ENCODE measurements around the gene RABGAP1L. TPM values are rescaled to one million over a fixed set of nuclear protein-coding genes. Genes with fewer than 3 reads are reported as not detected.

Gene RABGAP1L
- total RNA-seq, 2 experiments from 2014 or later = 98.1 to 158 TPM

DNA sequence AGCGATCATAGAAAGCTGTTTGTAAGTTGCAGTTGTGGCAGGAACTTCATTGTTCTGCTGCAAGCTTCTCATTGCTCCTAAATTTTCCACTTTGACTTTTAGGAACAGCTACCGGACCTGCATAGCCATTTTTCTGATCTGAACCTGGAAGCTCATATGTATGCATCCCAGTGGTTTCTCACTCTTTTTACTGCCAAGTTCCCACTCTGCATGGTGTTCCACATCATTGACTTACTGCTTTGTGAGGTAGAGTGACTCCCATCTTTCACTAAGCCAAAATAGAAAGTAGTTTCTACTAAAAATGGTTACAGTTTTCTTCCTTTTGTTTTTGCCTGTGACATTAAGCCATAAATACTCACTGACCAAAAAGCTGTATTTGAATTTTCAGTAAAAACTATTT is 542.7 kb downstream of the RABGAP1L start:
- no TSS peak for BruUV-seq (replicated peaks)
- no peak for DNase-seq (ENCODE audit: low spot score)
- H3K4me2 ChIP-seq (ENCODE audit: low read length) = no peak overlapping the region
- intact Hi-C loops (cut with micrococcal nuclease; ENCODE audit: unreplicated experiment) = no loop called here
- H3K79me2 ChIP-seq (ENCODE audit: insufficient read depth, low read depth, low read length) = no peaks in the 10 kb centered on the region
- H3K4me3 ChIP-seq (ENCODE audit: low read depth, low read length, poor library complexity, severe bottlenecking) = no peak overlapping the region
- no peak overlapping the region for H3K27ac ChIP-seq (ENCODE audit: low read depth, low read length, poor library complexity, severe bottlenecking)
- H2AFZ ChIP-seq (ENCODE audit: low read length) = no peak overlapping the region
- peaks cover 5% of the 10 kb centered on the region; the same call in 1 of the 2 replicates for H3K36me3 ChIP-seq (ENCODE audit: insufficient read depth, low read length)
- ChIA-PET CTCF (ENCODE audit: unreplicated experiment) (no interaction called here), POLR2A (interaction anchor here (0.7 kb wide), 1 partner anchor 49 kb away, joined by 3 read pairs; no protein-coding TSS in a partner anchor)
- H3K9me3 ChIP-seq (ENCODE audit: low read length) = no peaks in the 10 kb centered on the region
- no peak for TF ChIP-seq EZH2phosphoT487 (IDR thresholded peaks at IDR 0.05; ENCODE audit: borderline replicate concordance, low read depth, low read length)
- TF ChIP-seq, protein P1, sequence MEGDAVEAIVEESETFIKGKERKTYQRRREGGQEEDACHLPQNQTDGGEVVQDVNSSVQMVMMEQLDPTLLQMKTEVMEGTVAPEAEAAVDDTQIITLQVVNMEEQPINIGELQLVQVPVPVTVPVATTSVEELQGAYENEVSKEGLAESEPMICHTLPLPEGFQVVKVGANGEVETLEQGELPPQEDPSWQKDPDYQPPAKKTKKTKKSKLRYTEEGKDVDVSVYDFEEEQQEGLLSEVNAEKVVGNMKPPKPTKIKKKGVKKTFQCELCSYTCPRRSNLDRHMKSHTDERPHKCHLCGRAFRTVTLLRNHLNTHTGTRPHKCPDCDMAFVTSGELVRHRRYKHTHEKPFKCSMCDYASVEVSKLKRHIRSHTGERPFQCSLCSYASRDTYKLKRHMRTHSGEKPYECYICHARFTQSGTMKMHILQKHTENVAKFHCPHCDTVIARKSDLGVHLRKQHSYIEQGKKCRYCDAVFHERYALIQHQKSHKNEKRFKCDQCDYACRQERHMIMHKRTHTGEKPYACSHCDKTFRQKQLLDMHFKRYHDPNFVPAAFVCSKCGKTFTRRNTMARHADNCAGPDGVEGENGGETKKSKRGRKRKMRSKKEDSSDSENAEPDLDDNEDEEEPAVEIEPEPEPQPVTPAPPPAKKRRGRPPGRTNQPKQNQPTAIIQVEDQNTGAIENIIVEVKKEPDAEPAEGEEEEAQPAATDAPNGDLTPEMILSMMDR (conservative IDR thresholded peaks at IDR 0.05; ENCODE audit: low read length) = no peak
- no peaks in the 10 kb centered on the region for H3K4me1 ChIP-seq (ENCODE audit: insufficient read depth, low read length, poor library complexity, severe bottlenecking)
- no peaks in the 10 kb centered on the region for H3K9me2 ChIP-seq (ENCODE audit: insufficient read depth, low read length)
- no peaks in the 10 kb centered on the region for H4K20me1 ChIP-seq (ENCODE audit: insufficient read depth, low read length)

DNA sequence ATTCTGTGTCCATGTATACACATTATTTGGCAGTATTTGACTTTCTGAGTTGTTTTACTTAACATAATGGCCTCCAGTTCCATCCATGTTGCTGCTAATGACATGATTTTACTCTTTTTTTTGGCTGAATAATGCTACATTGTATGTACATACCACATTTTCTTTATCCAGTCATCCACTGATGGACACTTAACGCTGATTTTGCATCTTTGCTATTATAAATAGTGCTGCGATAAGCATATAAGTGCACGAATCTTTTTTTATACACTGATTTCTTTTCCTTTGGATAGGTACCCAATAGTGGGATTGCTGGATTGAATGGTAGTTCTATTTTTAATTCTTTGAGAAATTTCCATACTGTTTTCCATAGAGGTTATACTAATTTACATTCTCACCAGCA is 544.0 kb downstream of the RABGAP1L start:
- no peak for TF ChIP-seq EZH2phosphoT487 (IDR thresholded peaks at IDR 0.05; ENCODE audit: borderline replicate concordance, low read depth, low read length)
- TF ChIP-seq, protein P1 (conservative IDR thresholded peaks at IDR 0.05; ENCODE audit: low read length) = no peak
- intact Hi-C loops (cut with micrococcal nuclease; ENCODE audit: unreplicated experiment) = no loop called here
- Histone ChIP-seq H3K9me3 (ENCODE audit: low read length) (no peaks in the 10 kb centered on the region), H3K4me3 (ENCODE audit: low read depth, low read length, poor library complexity, severe bottlenecking) (no peak overlapping the region), H3K4me1 (ENCODE audit: insufficient read depth, low read length, poor library complexity, severe bottlenecking) (no peaks in the 10 kb centered on the region), H3K79me2 (ENCODE audit: insufficient read depth, low read depth, low read length) (no peaks in the 10 kb centered on the region), H3K4me2 (ENCODE audit: low read length) (no peak overlapping the region), H2AFZ (ENCODE audit: low read length) (no peak overlapping the region), H3K9me2 (ENCODE audit: insufficient read depth, low read length) (no peaks in the 10 kb centered on the region), H3K27ac (ENCODE audit: low read depth, low read length, poor library complexity, severe bottlenecking) (no peak overlapping the region), H4K20me1 (ENCODE audit: insufficient read depth, low read length) (no peaks in the 10 kb centered on the region), H3K36me3 (ENCODE audit: insufficient read depth, low read length) (peaks cover 8% of the 10 kb centered on the region; the same call in 1 of the 2 replicates)
- no peak for DNase-seq (ENCODE audit: low spot score)
- ChIA-PET POLR2A (interaction anchor here (1.0 kb wide), 1 partner anchor 550 kb away, joined by 3 read pairs; no protein-coding TSS in a partner anchor), CTCF (ENCODE audit: unreplicated experiment) (no interaction called here)
- BruUV-seq (replicated peaks) = no TSS peak

DNA sequence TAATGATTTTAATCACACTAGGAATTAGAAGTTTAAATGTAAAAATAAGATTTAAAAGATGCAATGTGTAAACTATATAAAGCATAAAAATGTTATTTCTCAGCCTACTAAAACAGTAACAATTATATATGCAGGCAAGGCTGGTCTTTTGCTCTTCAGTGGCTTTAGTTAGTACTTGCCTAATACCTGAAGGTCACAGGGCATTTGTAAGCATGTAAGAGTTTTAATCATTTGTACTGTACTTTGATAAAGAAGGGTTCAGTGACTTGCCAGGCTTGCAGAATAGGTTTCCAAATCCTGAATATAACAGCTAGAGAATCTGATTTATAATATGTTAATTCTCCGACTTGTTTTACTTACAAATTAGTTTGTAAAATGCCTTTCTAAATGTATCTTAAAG is 545.0 kb downstream of the RABGAP1L start:
- no peak for TF ChIP-seq EZH2phosphoT487 (IDR thresholded peaks at IDR 0.05; ENCODE audit: borderline replicate concordance, low read depth, low read length)
- TF ChIP-seq, protein P1 (conservative IDR thresholded peaks at IDR 0.05; ENCODE audit: low read length) = no peak
- Histone ChIP-seq H3K36me3 (ENCODE audit: insufficient read depth, low read length) (peaks cover 11% of the 10 kb centered on the region), H3K4me2 (ENCODE audit: low read length) (no peak overlapping the region), H4K20me1 (ENCODE audit: insufficient read depth, low read length) (no peaks in the 10 kb centered on the region), H3K4me3 (ENCODE audit: low read depth, low read length, poor library complexity, severe bottlenecking) (no peak overlapping the region), H3K9me3 (ENCODE audit: low read length) (no peaks in the 10 kb centered on the region), H3K9me2 (ENCODE audit: insufficient read depth, low read length) (no peaks in the 10 kb centered on the region), H3K79me2 (ENCODE audit: insufficient read depth, low read depth, low read length) (no peaks in the 10 kb centered on the region), H3K27ac (ENCODE audit: low read depth, low read length, poor library complexity, severe bottlenecking) (no peak overlapping the region), H2AFZ (ENCODE audit: low read length) (no peak overlapping the region), H3K4me1 (ENCODE audit: insufficient read depth, low read length, poor library complexity, severe bottlenecking) (no peaks in the 10 kb centered on the region)
- no TSS peak for BruUV-seq (replicated peaks)
- ChIA-PET CTCF (ENCODE audit: unreplicated experiment) (no interaction called here), POLR2A (no interaction called here)
- no peak for DNase-seq (ENCODE audit: low spot score)
- intact Hi-C loops (cut with micrococcal nuclease; ENCODE audit: unreplicated experiment) = no loop called here

All from OCI-LY7 (cell line).